Fibroblast of the conjunctiva (primary cell): ENCODE data around the gene RCOR2.

Source experiments
- DNase-seq: peaks from one replicate; pipeline ENCODE4 v3.0.0-alpha.2; 2010; ENCODE audit warnings: low read depth

Gene RCOR2

GRCh38 chr11:63907063-63907462, 9.9 kb downstream of the RCOR2 start:
- DNase-seq = no peak

GRCh38 chr11:63906585-63906984, 10.4 kb downstream of the RCOR2 start:
- DNase-seq = no peak

- DNase-seq = no peak
Measured at GRCh38 chr11:63906087-63906486, 10.9 kb downstream of the RCOR2 start.

GRCh38 chr11:63905179-63905578, 11.8 kb downstream of the RCOR2 start:
- DNase-seq = no peak

GRCh38 chr11:63904743-63905142, 12.2 kb downstream of the RCOR2 start:
- DNase-seq = no peak

GRCh38 chr11:63903884-63904283, 13.1 kb downstream of the RCOR2 start:
- no peak for DNase-seq

- DNase-seq = no peak
Measured at GRCh38 chr11:63901660-63902059, 15.3 kb downstream of the RCOR2 start.

- no peak for DNase-seq
Measured at GRCh38 chr11:63897459-63898146, 19.4 kb downstream of the RCOR2 start.

- DNase-seq = no peak
Measured at GRCh38 chr11:63896071-63896470, 20.9 kb downstream of the RCOR2 start.

GRCh38 chr11:63893355-63893754, 23.6 kb downstream of the RCOR2 start:
- no peak for DNase-seq

- no peak for DNase-seq
Measured at GRCh38 chr11:63892228-63892627, 24.7 kb downstream of the RCOR2 start.

GRCh38 chr11:63890368-63890767, 26.6 kb downstream of the RCOR2 start:
- DNase-seq = no peak

- DNase-seq = no peak
Measured at GRCh38 chr11:63889344-63889743, 27.6 kb downstream of the RCOR2 start.

GRCh38 chr11:63888170-63889086, 28.5 kb downstream of the RCOR2 start:
- DNase-seq = no peak

- no peak for DNase-seq
Measured at GRCh38 chr11:63887386-63887999, 29.5 kb downstream of the RCOR2 start.

GRCh38 chr11:63884196-63884932, 32.6 kb downstream of the RCOR2 start:
- DNase-seq = no peak

- no peak for DNase-seq
Measured at GRCh38 chr11:63883791-63884190, 33.2 kb downstream of the RCOR2 start.

GRCh38 chr11:63882555-63883242, 34.3 kb downstream of the RCOR2 start:
- no peak for DNase-seq

GRCh38 chr11:63880403-63880790, 36.6 kb downstream of the RCOR2 start:
- no peak for DNase-seq

GRCh38 chr11:63879598-63880402, 37.2 kb downstream of the RCOR2 start:
- peak; percentile 47 for DNase-seq
